Neuronal stem cell (in vitro differentiated cells): ENCODE data around the gene KRT9.

Source experiments
- DNase-seq: peaks from one replicate; pipeline ENCODE4 v3.0.0-alpha.2; 2013; ENCODE audit warnings: low spot score
- H2AFZ ChIP-seq: one replicate; pipeline ENCODE4 v1.6.1; 2013; ENCODE audit warnings: mild to moderate bottlenecking, low read length, inconsistent platforms
- H2AK5ac ChIP-seq: 2 replicates; pipeline ENCODE4 v1.6.1; 2013; ENCODE audit warnings: low read depth, mild to moderate bottlenecking, inconsistent platforms, low read length, moderate library complexity, mixed read lengths
- H2BK120ac ChIP-seq: 2 replicates; pipeline ENCODE4 v1.6.1; 2013; ENCODE audit warnings: low read depth, mild to moderate bottlenecking, inconsistent platforms, low read length, moderate library complexity, mixed read lengths
- H2BK12ac ChIP-seq: one replicate; pipeline ENCODE4 v1.6.1; 2013; ENCODE audit warnings: low read length, inconsistent platforms
- H2BK15ac ChIP-seq: 2 replicates; pipeline ENCODE4 v1.6.1; 2013; ENCODE audit warnings: mild to moderate bottlenecking, low read length, inconsistent platforms, mixed read lengths
- H2BK5ac ChIP-seq: one replicate; pipeline ENCODE4 v1.6.1; 2013; ENCODE audit warnings: inconsistent platforms, mild to moderate bottlenecking, low read length, moderate library complexity
- H3K14ac ChIP-seq: one replicate; pipeline ENCODE4 v1.6.1; 2013; ENCODE audit warnings: low read length, inconsistent platforms
- H3K18ac ChIP-seq: 2 replicates; pipeline ENCODE4 v1.6.1; 2013; ENCODE audit warnings: low read length, inconsistent platforms
- H3K23ac ChIP-seq: 2 replicates; pipeline ENCODE4 v1.6.1; 2013; ENCODE audit warnings: low read depth, mild to moderate bottlenecking, mixed read lengths, low read length, inconsistent platforms; ENCODE audit not compliant: poor library complexity
- H3K27ac ChIP-seq: replicated peaks from 3 replicates; pipeline ENCODE4 v1.5.1; 2013; ENCODE audit warnings: low read length, inconsistent platforms
- H3K27me3 ChIP-seq, 3 experiments: 2 replicates each; pipeline ENCODE4 v1.6.1; 2013; ENCODE audit warnings: low read length in 3 of 3, mild to moderate bottlenecking in 2 of 3, inconsistent platforms in 1 of 3, low read depth in 1 of 3, mixed read lengths in 1 of 3, moderate library complexity in 1 of 3; ENCODE audit not compliant: control insufficient read depth in 3 of 3, insufficient read depth in 3 of 3
- H3K36me3 ChIP-seq, 2 donors: replicated peaks in 1 of 2; 2 replicates each; pipeline ENCODE4 v1.6.1; 2013; ENCODE audit warnings: low read length in 2 of 2; ENCODE audit not compliant: control insufficient read depth in 2 of 2, insufficient read depth in 2 of 2
- H3K4ac ChIP-seq: 2 replicates; pipeline ENCODE4 v1.6.1; 2013; ENCODE audit warnings: inconsistent platforms, mild to moderate bottlenecking, low read length, moderate library complexity
- H3K4me1 ChIP-seq, 2 donors: 1 replicate in 1 of 2; 2 replicates in 1 of 2; pipeline ENCODE4 v1.6.1; 2013; ENCODE audit warnings: low read length in 2 of 2, low read depth in 1 of 2; ENCODE audit not compliant: control insufficient read depth in 2 of 2, insufficient read depth in 1 of 2
- H3K4me2 ChIP-seq: one replicate; pipeline ENCODE4 v1.6.1; 2013; ENCODE audit warnings: mild to moderate bottlenecking, low read length, inconsistent platforms; ENCODE audit not compliant: insufficient read depth, poor library complexity, severe bottlenecking
- H3K4me3 ChIP-seq, 2 donors: 2 replicates each; pipeline ENCODE4 v1.5.1; 2013; ENCODE audit warnings: low read length in 2 of 2, mild to moderate bottlenecking in 2 of 2, inconsistent platforms in 1 of 2, moderate library complexity in 1 of 2
- H3K79me1 ChIP-seq: one replicate; pipeline ENCODE4 v1.6.1; 2013; ENCODE audit warnings: low read depth, mild to moderate bottlenecking, inconsistent platforms, low read length, moderate library complexity
- H3K9ac ChIP-seq: one replicate; pipeline ENCODE4 v1.6.1; 2013; ENCODE audit warnings: mild to moderate bottlenecking, low read depth, low read length, inconsistent platforms; ENCODE audit not compliant: poor library complexity
- H3K9me3 ChIP-seq, 2 donors: replicated peaks in 1 of 2; 2 replicates each; pipeline versions ENCODE3 to v1.6.1; 2013; ENCODE audit warnings: low read length in 2 of 2, mild to moderate bottlenecking in 2 of 2, inconsistent platforms in 1 of 2, low read depth in 1 of 2, mixed read lengths in 1 of 2, moderate library complexity in 1 of 2; ENCODE audit not compliant: control insufficient read depth in 2 of 2, insufficient read depth in 1 of 2
- H4K8ac ChIP-seq: one replicate; pipeline ENCODE4 v1.6.1; 2013; ENCODE audit warnings: low read depth, mild to moderate bottlenecking, inconsistent platforms, low read length, moderate library complexity
- H4K91ac ChIP-seq: one replicate; pipeline ENCODE4 v1.6.1; 2013; ENCODE audit warnings: low read length, low read depth, mild to moderate bottlenecking, inconsistent platforms; ENCODE audit not compliant: poor library complexity
- WGBS, 2 donors: extraction: QIAGEN DNeasy Blood & Tissue Kit; methylation state at CpG; one replicate each; pipeline ENCODE4 v1.1.7; 2013; ENCODE audit warnings: missing lambda C conversion rate in 2 of 2, mixed read lengths in 1 of 2; ENCODE audit not compliant: insufficient read length in 2 of 2, insufficient replicate concordance in 1 of 2; ENCODE audit errors: extremely low coverage in 2 of 2; 5-methylcytosine and 5-hydroxymethylcytosine counted together

Gene KRT9

GRCh38 chr17:41593306-41593981, 21.6 kb upstream of the KRT9 start:
- no peak overlapping the region for H3K4ac ChIP-seq
- no peak overlapping the region for H2BK12ac ChIP-seq
- no peak overlapping the region for H2BK15ac ChIP-seq
- H3K4me1 ChIP-seq, result peaks cover 0 to 4% of the 10 kb centered on the region in 2 donors
- DNase-seq, result no peak
- H3K18ac ChIP-seq, result no peak overlapping the region
- no peak overlapping the region for H2AFZ ChIP-seq
- WGBS, 2 donors, result no CpG with 5 or more reads among the region's 8 CpGs
- H3K9ac ChIP-seq, result no peak overlapping the region
- no peak overlapping the region for H3K23ac ChIP-seq
- peaks cover 0 to 16% (median 0%) of the 10 kb centered on the region in 3 experiments for H3K27me3 ChIP-seq
- no peak overlapping the region for H3K27ac ChIP-seq
- no peak overlapping the region for H4K91ac ChIP-seq
- no peaks in the 10 kb centered on the region for H3K9me3 ChIP-seq
- H3K4me3 ChIP-seq, result no peak overlapping the region
- no peak overlapping the region for H3K14ac ChIP-seq
- H2BK5ac ChIP-seq, result no peak overlapping the region
- H3K36me3 ChIP-seq, result no peaks in the 10 kb centered on the region
- H3K4me2 ChIP-seq, result no peak overlapping the region
- H2AK5ac ChIP-seq, result peak overlapping the region; percentile 1
- H2BK120ac ChIP-seq, result no peak overlapping the region
- no peaks in the 10 kb centered on the region for H3K79me1 ChIP-seq
- no peak overlapping the region for H4K8ac ChIP-seq

- Histone ChIP-seq H2BK5ac (no peak overlapping the region), H2BK12ac (no peak overlapping the region), H3K14ac (no peak overlapping the region), H4K91ac (no peak overlapping the region), H2AK5ac (peak overlapping the region; percentile 1), H3K4me2 (no peak overlapping the region), H2BK15ac (no peak overlapping the region), H3K4me1 (peaks cover 0 to 4% of the 10 kb centered on the region in 2 donors), H3K27ac (no peak overlapping the region), H3K4ac (no peak overlapping the region), H2BK120ac (no peak overlapping the region), H3K23ac (no peak overlapping the region), H3K79me1 (no peaks in the 10 kb centered on the region), H3K4me3 (no peak overlapping the region), H4K8ac (no peak overlapping the region), H2AFZ (no peak overlapping the region), H3K9ac (no peak overlapping the region), H3K36me3 (no peaks in the 10 kb centered on the region), H3K27me3 (peaks cover 0 to 16% (median 0%) of the 10 kb centered on the region in 3 experiments), H3K18ac (peak overlapping the region; percentile 41), H3K9me3 (no peaks in the 10 kb centered on the region)
- DNase-seq, result no peak
- no CpG with 5 or more reads among the region's 12 CpGs for WGBS, 2 donors
These were observed 20.9 kb upstream of the KRT9 start for GRCh38 chr17:41592601-41593305.

- Histone ChIP-seq H2BK12ac (no peak overlapping the region), H2BK5ac (no peak overlapping the region), H3K79me1 (peaks cover 2% of the 10 kb centered on the region), H2AK5ac (no peak overlapping the region), H3K14ac (no peak overlapping the region), H4K8ac (no peak overlapping the region), H2AFZ (no peak overlapping the region), H3K36me3 (no peaks in the 10 kb centered on the region), H3K4ac (no peak overlapping the region), H2BK120ac (no peak overlapping the region), H3K18ac (no peak overlapping the region), H3K27ac (no peak overlapping the region), H3K9me3 (no peaks in the 10 kb centered on the region), H3K27me3 (peaks cover 0 to 14% (median 0%) of the 10 kb centered on the region in 3 experiments), H3K4me2 (no peak overlapping the region), H3K9ac (no peak overlapping the region), H2BK15ac (no peak overlapping the region), H3K4me3 (no peak overlapping the region), H3K4me1 (peaks cover 0 to 4% of the 10 kb centered on the region in 2 donors), H4K91ac (no peak overlapping the region), H3K23ac (no peak overlapping the region)
- DNase-seq, result no peak
- no CpG with 5 or more reads among the region's 3 CpGs for WGBS, 2 donors
These were observed 17.4 kb upstream of the KRT9 start for GRCh38 chr17:41589301-41589700.

GRCh38 chr17:41588126-41588810, 16.4 kb upstream of the KRT9 start:
- H2BK15ac ChIP-seq, result no peak overlapping the region
- H4K91ac ChIP-seq, result no peak overlapping the region
- H3K4ac ChIP-seq, result no peak overlapping the region
- peaks cover 2% of the 10 kb centered on the region for H3K79me1 ChIP-seq
- H4K8ac ChIP-seq, result no peak overlapping the region
- H3K18ac ChIP-seq, result no peak overlapping the region
- no peak overlapping the region for H3K14ac ChIP-seq
- H3K23ac ChIP-seq, result no peak overlapping the region
- H3K9me3 ChIP-seq, result no peaks in the 10 kb centered on the region
- H3K4me1 ChIP-seq, result peaks cover 0 to 4% of the 10 kb centered on the region in 2 donors
- H2BK5ac ChIP-seq, result no peak overlapping the region
- no CpG with 5 or more reads among the region's 8 CpGs for WGBS, 2 donors
- no peaks in the 10 kb centered on the region for H3K36me3 ChIP-seq
- no peak overlapping the region for H3K27ac ChIP-seq
- no peak overlapping the region for H3K9ac ChIP-seq
- H2BK12ac ChIP-seq, result no peak overlapping the region
- H2BK120ac ChIP-seq, result no peak overlapping the region
- no peak for DNase-seq
- peaks cover 0 to 4% (median 0%) of the 10 kb centered on the region in 3 experiments for H3K27me3 ChIP-seq
- H3K4me3 ChIP-seq, result no peak overlapping the region
- H3K4me2 ChIP-seq, result no peak overlapping the region
- H2AFZ ChIP-seq, result no peak overlapping the region
- H2AK5ac ChIP-seq, result no peak overlapping the region
